B cell (primary cell): ENCODE results near the gene SPTBN1. TPM values are rescaled to one million over a fixed set of nuclear protein-coding genes. Genes with fewer than 3 reads are reported as not detected.

Source experiments
- ATAC-seq: fragments of 200-7000 bp; cut with Tn5 transposase; one replicate; pipeline ENCODE4 v1.10.0; 2021; ENCODE audit warnings: low read depth, mild to moderate bottlenecking, moderate number of reproducible peaks, moderate library complexity
- CTCF ChIA-PET: fragments of 350-600 bp; sonication (Branson Sonifier 250); formaldehyde crosslinking; loops from one replicate; lab custom pipeline; 2021; ENCODE audit warnings: antibody characterized with exemption, inconsistent platforms; lab: Charles Lee
- POLR2A ChIA-PET: fragments of 350-600 bp; sonication (Branson Sonifier 250); formaldehyde crosslinking; loops from one replicate; lab custom pipeline; 2021; ENCODE audit warnings: antibody characterized with exemption; lab: Charles Lee
- DNase-seq: peaks from one replicate; pipeline ENCODE4 v3.0.0; 2013
- H2AFZ ChIP-seq: 2 replicates; pipeline ENCODE4 v1.6.1; 2012; ENCODE audit warnings: mild to moderate bottlenecking, low read depth, low read length; ENCODE audit not compliant: insufficient read depth, poor library complexity, severe bottlenecking
- H3K27ac ChIP-seq, 2 donors: 1 replicate in 1 of 2; 2 replicates in 1 of 2; pipeline ENCODE4 v1.5.1; 2012 to 2013; ENCODE audit warnings: low read length in 2 of 2, mild to moderate bottlenecking in 2 of 2, moderate library complexity in 1 of 2
- H3K27me3 ChIP-seq, 4 experiments: fragments of 200-600 bp in 1 of 4; sonication (generic) in 1 of 4; replicated peaks in 1 of 4; 1 replicate in 2 of 4; 2 replicates in 2 of 4; pipeline versions ENCODE4 v1.6.1 to v1.7.0; 2013 to 2016; ENCODE audit warnings: low read length in 3 of 4, mild to moderate bottlenecking in 2 of 4, mixed read lengths in 1 of 4, moderate library complexity in 1 of 4; ENCODE audit not compliant: insufficient read depth in 4 of 4, control insufficient read depth in 3 of 4; ENCODE audit errors: control extremely low read depth in 1 of 4
- H3K36me3 ChIP-seq, 2 experiments: replicated peaks in 1 of 2; 1 replicate in 1 of 2; 2 replicates in 1 of 2; pipeline versions ENCODE4 v1.6.1 to v1.7.1; 2013; ENCODE audit warnings: low read length in 1 of 2; ENCODE audit not compliant: insufficient read depth in 2 of 2, control insufficient read depth in 1 of 2; ENCODE audit errors: control extremely low read depth in 1 of 2, extremely low read depth in 1 of 2
- H3K4me1 ChIP-seq, 2 donors: fragments of 200-600 bp in 1 of 2; sonication (generic) in 1 of 2; 1 replicate in 1 of 2; 2 replicates in 1 of 2; pipeline versions ENCODE4 v1.5.1 to v1.6.1; 2013 to 2017; ENCODE audit warnings: low read length in 2 of 2; ENCODE audit not compliant: control insufficient read depth in 2 of 2, insufficient read depth in 2 of 2
- H3K4me2 ChIP-seq: replicated peaks from 2 replicates; pipeline ENCODE3; 2012; ENCODE audit warnings: mild to moderate bottlenecking, low read depth, low read length; ENCODE audit not compliant: poor library complexity, severe bottlenecking
- H3K4me3 ChIP-seq, 5 experiments: fragments of 200-600 bp in 1 of 5; sonication (generic) in 1 of 5; 1 replicate in 3 of 5; 2 replicates in 2 of 5; pipeline versions ENCODE4 v1.5.1 to v1.7.0; 2011 to 2016; ENCODE audit warnings: low read length in 4 of 5, mild to moderate bottlenecking in 4 of 5, low read depth in 2 of 5, control low read depth in 1 of 5, moderate library complexity in 1 of 5; ENCODE audit not compliant: insufficient read depth in 1 of 5; ENCODE audit errors: control extremely low read depth in 1 of 5, extremely low read depth in 1 of 5
- H3K79me2 ChIP-seq: fragments of 200-600 bp; sonication (generic); one replicate; pipeline ENCODE4 v1.6.0; 2016; ENCODE audit warnings: low read length; ENCODE audit not compliant: control insufficient read depth, insufficient read depth
- H3K9ac ChIP-seq: fragments of 200-600 bp; sonication (generic); 2 replicates; pipeline ENCODE4 v1.6.1; 2017; ENCODE audit warnings: mild to moderate bottlenecking, low read length, moderate library complexity
- H3K9me3 ChIP-seq, 3 donors: one replicate each; pipeline versions ENCODE4 v1.6.1 to v1.7.1; 2013; ENCODE audit warnings: low read length in 2 of 3; ENCODE audit not compliant: control insufficient read depth in 2 of 3, insufficient read depth in 1 of 3; ENCODE audit errors: control extremely low read depth in 1 of 3
- H4K20me1 ChIP-seq: 2 replicates; pipeline ENCODE4 v1.6.0; 2012; ENCODE audit warnings: mild to moderate bottlenecking, low read length; ENCODE audit not compliant: insufficient read depth, control insufficient read depth, poor library complexity, severe bottlenecking
- H3K27ac Mint-ChIP-seq: one replicate; pipeline ENCODE4 v1.8.0; 2021; ENCODE audit warnings: mixed read lengths
- H3K27me3 Mint-ChIP-seq: one replicate; pipeline ENCODE4 v1.8.0; 2021; ENCODE audit warnings: mixed read lengths
- H3K4me1 Mint-ChIP-seq: one replicate; pipeline ENCODE4 v1.8.0; 2021; ENCODE audit warnings: mixed read lengths
- H3K4me3 Mint-ChIP-seq: one replicate; pipeline ENCODE4 v1.8.0; 2021; ENCODE audit warnings: mixed read lengths
- H3K9me3 Mint-ChIP-seq: one replicate; pipeline ENCODE4 v1.8.0; 2022; ENCODE audit warnings: mixed read lengths; ENCODE audit not compliant: insufficient read depth
- CTCF ChIP-seq: fragments of 200-600 bp; IDR thresholded peaks from one replicate; pipeline ENCODE4 v1.8.0; 2022; ENCODE audit warnings: antibody characterized with exemption, mild to moderate bottlenecking
- EZH2 ChIP-seq: IDR thresholded peaks from 2 replicates; pipeline ENCODE4 v1.6.1; 2012; ENCODE audit warnings: borderline replicate concordance, low read depth, mild to moderate bottlenecking, moderate library complexity, low read length; ENCODE audit not compliant: insufficient read depth, poor library complexity, severe bottlenecking
- WGBS: methylation state at CpG from one replicate; pipeline ENCODE4 v1.1.5; 2013; ENCODE audit warnings: missing lambda C conversion rate; ENCODE audit not compliant: insufficient coverage; 5-methylcytosine and 5-hydroxymethylcytosine counted together
- intact Hi-C: fragments of 100-400 bp; cut with micrococcal nuclease; formaldehyde crosslinking; loops from one replicate; pipeline ENCODE4 v1.10.0; 2022
- polyA plus RNA-seq: library from polyadenylated mRNA; depleted of rRNA; stranded (reverse); fragments of >200 nt; gene quantifications from 2 replicates; pipeline ENCODE4 v1.2.3, GENCODE V29; 2012
- total RNA-seq, 2 donors: library from RNA; stranded (reverse); fragments of 120-200 nt in 1 of 2; gene quantifications; 1 replicate in 1 of 2; 2 replicates in 1 of 2; pipeline versions ENCODE4 v1.2.3 to v1.2.4, GENCODE V29; 2013 to 2022

The SPTBN1 gene
- total and polyA plus RNA-seq, 2 donors (not counting 1 experiment from before 2014, with no cell fraction given) = 43.7 to 144 TPM

GRCh38 chr2:54651291-54651690 lies 195.2 kb downstream of the SPTBN1 start:
- H3K27ac ChIP-seq = no peak overlapping the region
- Mint-ChIP-seq H3K9me3 (no peaks in the 10 kb centered on the region), H3K27me3 (no peaks in the 10 kb centered on the region), H3K4me3 (no peak overlapping the region), H3K27ac (no peak overlapping the region), H3K4me1 (no peaks in the 10 kb centered on the region)
- DNase-seq = no peak
- no peaks in the 10 kb centered on the region for H3K27me3 ChIP-seq
- POLR2A ChIA-PET = no interaction called here
- CTCF ChIA-PET = interaction anchor here (0.7 to 2.6 kb wide), 6 partner anchors 10 to 128 kb away, joined by 3 to 14 read pairs (median 4); no protein-coding TSS in a partner anchor
- H4K20me1 ChIP-seq = peaks cover 13% of the 10 kb centered on the region
- no peak for TF ChIP-seq CTCF
- TF ChIP-seq EZH2 = no peak
- H3K9me3 ChIP-seq = no peaks in the 10 kb centered on the region
- whole genome bisulfite sequencing = no CpG with 5 or more reads among the region's 5 CpGs
- no peak for ATAC-seq
- no peak overlapping the region for H3K4me3 ChIP-seq
- H2AFZ ChIP-seq = no peak overlapping the region
- H3K4me1 ChIP-seq = no peaks in the 10 kb centered on the region
- H3K36me3 ChIP-seq = peaks cover 9 to 99% of the 10 kb centered on the region in 2 experiments
- H3K9ac ChIP-seq = no peak overlapping the region
- H3K4me2 ChIP-seq = no peak overlapping the region
- peaks cover 3% of the 10 kb centered on the region for H3K79me2 ChIP-seq
- intact Hi-C loops = no loop called here

DNA sequence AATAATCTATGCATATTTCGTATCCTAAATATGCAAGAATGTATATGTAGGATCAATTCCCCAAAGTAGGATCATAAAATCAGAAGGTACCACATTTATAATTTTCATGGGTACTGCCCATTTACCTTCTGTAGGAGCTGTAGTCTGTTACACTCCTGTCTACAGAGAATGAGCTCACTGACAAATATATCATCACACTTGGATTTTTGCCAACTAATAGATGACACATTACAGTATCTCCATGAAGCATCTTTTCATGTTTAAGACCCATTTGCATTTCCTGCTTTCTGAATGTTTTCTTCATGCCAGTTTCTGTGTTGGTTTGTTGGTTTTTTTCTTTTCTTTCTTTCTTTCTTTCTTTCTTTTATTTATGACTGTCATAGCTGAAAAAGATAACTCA lies 196.4 kb downstream of the SPTBN1 start:
- ATAC-seq (no peak), DNase-seq (no peak)
- POLR2A ChIA-PET = no interaction called here
- Histone ChIP-seq H2AFZ (no peak overlapping the region), H3K4me2 (no peak overlapping the region), H4K20me1 (peaks cover 13% of the 10 kb centered on the region), H3K27me3 (no peaks in the 10 kb centered on the region), H3K9ac (no peak overlapping the region), H3K4me3 (no peak overlapping the region), H3K9me3 (no peaks in the 10 kb centered on the region), H3K36me3 (peaks cover 9 to 99% of the 10 kb centered on the region in 2 experiments), H3K27ac (no peak overlapping the region), H3K4me1 (no peaks in the 10 kb centered on the region), H3K79me2 (peaks cover 3% of the 10 kb centered on the region)
- Mint-ChIP-seq H3K4me3 (no peak overlapping the region), H3K4me1 (no peaks in the 10 kb centered on the region), H3K27me3 (no peaks in the 10 kb centered on the region), H3K9me3 (no peaks in the 10 kb centered on the region), H3K27ac (no peak overlapping the region)
- no CpG with 5 or more reads among the region's 1 CpG for WGBS
- TF ChIP-seq CTCF (no peak), EZH2 (no peak)
- CTCF ChIA-PET = interaction anchor here (1.1 to 1.6 kb wide), 5 partner anchors 13 to 150 kb away, joined by 3 to 7 read pairs (median 5); no protein-coding TSS in a partner anchor
- intact Hi-C loops = no loop called here
